ENCODE results near the gene ASF1A. TPM values are rescaled to one million over a fixed set of nuclear protein-coding genes. Genes with fewer than 3 reads are reported as not detected.

The ASF1A gene
- total and polyA plus RNA-seq, 9 of the 15 experiments (the other 6 are each of a cell fraction or from before 2014, with no cell fraction given) = 31.5 to 45.3 (median 34.8) TPM

GRCh38 chr6:118896339-118897136, 2.6 kb downstream of the ASF1A start (continued):
- TF ChIP-seq, protein P1, sequence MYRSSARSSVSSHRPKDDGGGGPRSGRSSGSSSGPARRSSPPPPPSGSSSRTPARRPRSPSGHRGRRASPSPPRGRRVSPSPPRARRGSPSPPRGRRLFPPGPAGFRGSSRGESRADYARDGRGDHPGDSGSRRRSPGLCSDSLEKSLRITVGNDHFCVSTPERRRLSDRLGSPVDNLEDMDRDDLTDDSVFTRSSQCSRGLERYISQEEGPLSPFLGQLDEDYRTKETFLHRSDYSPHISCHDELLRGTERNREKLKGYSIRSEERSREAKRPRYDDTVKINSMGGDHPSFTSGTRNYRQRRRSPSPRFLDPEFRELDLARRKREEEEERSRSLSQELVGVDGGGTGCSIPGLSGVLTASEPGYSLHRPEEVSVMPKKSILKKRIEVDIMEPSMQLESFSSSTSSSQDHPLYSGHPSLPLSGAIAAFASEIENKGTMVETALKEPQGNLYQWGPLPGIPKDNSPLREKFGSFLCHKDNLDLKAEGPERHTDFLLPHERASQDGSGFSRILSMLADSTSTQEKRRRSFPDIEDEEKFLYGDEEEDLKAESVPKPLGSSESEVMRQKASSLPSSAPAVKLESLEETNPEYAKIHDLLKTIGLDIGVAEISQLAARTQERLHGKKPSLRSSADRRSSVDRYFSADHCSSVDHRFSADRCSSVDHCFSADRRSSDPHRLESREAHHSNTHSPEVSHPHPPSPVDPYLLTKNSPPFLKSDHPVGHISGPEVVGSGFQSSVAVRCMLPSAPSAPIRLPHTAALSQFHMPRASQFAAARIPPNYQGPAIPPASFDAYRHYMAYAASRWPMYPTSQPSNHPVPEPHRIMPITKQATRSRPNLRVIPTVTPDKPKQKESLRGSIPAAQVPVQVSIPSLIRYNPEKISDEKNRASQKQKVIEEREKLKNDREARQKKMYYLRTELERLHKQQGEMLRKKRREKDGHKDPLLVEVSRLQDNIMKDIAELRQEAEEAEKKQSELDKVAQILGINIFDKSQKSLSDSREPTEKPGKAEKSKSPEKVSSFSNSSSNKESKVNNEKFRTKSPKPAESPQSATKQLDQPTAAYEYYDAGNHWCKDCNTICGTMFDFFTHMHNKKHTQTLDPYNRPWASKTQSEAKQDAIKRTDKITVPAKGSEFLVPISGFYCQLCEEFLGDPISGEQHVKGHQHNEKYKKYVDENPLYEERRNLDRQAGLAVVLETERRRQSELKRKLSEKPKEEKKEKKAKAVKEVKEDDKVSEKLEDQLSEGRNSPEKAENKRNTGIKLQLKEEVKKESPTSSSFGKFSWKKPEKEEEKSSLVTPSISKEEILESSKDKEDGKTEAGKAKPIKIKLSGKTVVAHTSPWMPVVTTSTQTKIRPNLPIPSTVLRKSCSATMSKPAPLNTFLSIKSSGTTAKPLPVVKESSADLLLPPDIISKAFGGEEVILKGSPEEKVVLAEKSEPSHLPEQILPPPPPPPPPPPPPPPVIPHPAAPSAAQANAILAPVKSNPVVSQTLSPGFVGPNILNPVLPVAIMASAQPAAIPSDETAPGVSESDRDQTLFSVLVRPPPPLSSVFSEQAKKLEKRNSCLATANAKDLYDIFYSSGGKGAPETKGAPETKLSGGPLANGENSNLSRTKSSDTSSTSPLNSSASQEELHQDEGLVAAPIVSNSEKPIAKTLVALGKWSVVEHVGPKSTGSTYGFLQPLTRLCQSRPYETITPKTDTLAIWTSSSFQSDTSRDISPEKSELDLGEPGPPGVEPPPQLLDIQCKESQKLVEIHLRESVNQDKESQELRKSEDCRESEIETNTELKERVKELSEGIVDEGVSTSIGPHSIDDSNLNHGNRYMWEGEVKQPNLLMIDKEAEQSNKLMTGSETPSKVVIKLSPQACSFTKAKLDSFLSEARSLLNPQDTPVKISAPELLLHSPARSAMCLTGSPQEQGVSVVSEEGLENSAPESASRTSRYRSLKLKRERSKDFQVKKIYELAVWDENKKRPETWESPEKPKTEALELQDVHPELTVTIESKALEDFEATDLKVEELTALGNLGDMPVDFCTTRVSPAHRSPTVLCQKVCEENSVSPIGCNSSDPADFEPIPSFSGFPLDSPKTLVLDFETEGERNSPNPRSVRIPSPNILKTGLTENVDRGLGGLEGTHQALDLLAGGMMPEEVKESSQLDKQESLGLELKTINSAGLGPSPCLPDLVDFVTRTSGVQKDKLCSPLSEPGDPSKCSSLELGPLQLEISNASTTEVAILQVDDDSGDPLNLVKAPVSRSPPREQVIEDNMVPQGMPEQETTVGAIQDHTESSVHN (IDR thresholded peaks at IDR 0.05; ENCODE audit: borderline replicate concordance in 1 of 2, low read depth in 1 of 2) = no peak
- TF ChIP-seq, protein P2, sequence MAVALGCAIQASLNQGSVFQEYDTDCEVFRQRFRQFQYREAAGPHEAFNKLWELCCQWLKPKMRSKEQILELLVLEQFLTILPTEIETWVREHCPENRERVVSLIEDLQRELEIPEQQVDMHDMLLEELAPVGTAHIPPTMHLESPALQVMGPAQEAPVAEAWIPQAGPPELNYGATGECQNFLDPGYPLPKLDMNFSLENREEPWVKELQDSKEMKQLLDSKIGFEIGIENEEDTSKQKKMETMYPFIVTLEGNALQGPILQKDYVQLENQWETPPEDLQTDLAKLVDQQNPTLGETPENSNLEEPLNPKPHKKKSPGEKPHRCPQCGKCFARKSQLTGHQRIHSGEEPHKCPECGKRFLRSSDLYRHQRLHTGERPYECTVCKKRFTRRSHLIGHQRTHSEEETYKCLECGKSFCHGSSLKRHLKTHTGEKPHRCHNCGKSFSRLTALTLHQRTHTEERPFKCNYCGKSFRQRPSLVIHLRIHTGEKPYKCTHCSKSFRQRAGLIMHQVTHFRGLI (CRISPR knock-in tag; IDR thresholded peaks at IDR 0.05) = no peak
- TF ChIP-seq ZNF232 (CRISPR knock-in tag; IDR thresholded peaks at IDR 0.05) (no peak), SRSF3 (IDR thresholded peaks at IDR 0.05; ENCODE audit: insufficient read depth, low read length) (no peak), MLX (CRISPR knock-in tag; conservative IDR thresholded peaks at IDR 0.05) (no peak), SIRT6 (IDR thresholded peaks at IDR 0.05; ENCODE audit: low read depth, low read length) (no peak), GABPB1 (CRISPR knock-in tag; IDR thresholded peaks at IDR 0.05) (no peak), PHB (CRISPR knock-in tag; IDR thresholded peaks at IDR 0.05) (no peak), DLX4 (CRISPR knock-in tag; IDR thresholded peaks at IDR 0.05) (no peak), PHTF2 (CRISPR knock-in tag; IDR thresholded peaks at IDR 0.05) (no peak), NEUROD1 (IDR thresholded peaks at IDR 0.05; ENCODE audit: borderline replicate concordance, low read depth, low read length, partially characterized antibody) (no peak), PHF8 (IDR thresholded peaks at IDR 0.05; ENCODE audit: borderline replicate concordance, low read length) (no peak)
- TF ChIP-seq, protein P3, sequence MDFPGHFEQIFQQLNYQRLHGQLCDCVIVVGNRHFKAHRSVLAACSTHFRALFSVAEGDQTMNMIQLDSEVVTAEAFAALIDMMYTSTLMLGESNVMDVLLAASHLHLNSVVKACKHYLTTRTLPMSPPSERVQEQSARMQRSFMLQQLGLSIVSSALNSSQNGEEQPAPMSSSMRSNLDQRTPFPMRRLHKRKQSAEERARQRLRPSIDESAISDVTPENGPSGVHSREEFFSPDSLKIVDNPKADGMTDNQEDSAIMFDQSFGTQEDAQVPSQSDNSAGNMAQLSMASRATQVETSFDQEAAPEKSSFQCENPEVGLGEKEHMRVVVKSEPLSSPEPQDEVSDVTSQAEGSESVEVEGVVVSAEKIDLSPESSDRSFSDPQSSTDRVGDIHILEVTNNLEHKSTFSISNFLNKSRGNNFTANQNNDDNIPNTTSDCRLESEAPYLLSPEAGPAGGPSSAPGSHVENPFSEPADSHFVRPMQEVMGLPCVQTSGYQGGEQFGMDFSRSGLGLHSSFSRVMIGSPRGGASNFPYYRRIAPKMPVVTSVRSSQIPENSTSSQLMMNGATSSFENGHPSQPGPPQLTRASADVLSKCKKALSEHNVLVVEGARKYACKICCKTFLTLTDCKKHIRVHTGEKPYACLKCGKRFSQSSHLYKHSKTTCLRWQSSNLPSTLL (IDR thresholded peaks at IDR 0.05) = no peak
